ENCODE results near the gene TXNRD3.
A peak's percentile ranks its signal among the peaks of the same experiment; 100 is the strongest.

The TXNRD3 gene

DNA sequence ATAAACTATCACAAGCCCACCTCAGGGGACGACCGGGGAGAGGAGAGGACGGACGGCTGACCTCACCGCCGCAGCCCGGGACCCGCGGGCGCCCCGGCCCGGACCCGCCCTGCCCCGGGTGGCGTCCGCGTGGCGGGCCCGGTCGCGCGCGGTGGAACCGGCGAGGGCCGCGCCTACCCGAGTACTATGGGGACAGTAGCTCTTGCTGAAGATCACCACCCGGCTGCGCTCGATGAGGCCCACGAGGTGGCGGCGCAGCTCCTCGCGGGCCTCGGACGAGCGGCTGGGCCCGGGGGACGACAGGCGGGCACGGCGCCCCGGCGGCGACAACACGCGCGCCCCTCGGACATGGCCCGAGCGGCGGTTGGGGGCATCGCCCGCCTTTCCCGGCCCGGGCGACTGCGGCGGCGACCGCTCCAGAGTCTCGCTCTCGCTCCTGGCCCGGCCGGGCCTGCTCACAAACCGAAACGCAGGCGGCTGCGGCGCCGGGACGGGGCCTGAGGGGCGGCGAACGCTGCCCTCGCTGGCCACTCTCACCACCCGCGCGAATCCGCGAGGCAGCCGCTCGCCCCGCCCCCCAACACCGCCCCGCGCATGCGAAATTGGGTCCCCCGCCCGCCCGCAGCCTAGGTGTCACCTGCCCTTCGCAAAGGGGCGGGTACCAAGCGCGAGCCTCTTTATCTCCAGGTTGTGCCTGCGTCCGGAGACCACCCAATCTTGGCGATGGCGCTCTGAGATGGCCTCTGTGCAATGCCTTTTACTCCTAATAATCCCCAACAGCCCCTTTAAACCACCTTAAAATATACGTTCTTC lies at the start of gene TXNRD3:
Gene TXNRD3 (minus strand): TSS at position 554 of the 813 bp plus-strand sequence.
- no peak for DNase-seq (ENCODE audit: low read depth)

DNA sequence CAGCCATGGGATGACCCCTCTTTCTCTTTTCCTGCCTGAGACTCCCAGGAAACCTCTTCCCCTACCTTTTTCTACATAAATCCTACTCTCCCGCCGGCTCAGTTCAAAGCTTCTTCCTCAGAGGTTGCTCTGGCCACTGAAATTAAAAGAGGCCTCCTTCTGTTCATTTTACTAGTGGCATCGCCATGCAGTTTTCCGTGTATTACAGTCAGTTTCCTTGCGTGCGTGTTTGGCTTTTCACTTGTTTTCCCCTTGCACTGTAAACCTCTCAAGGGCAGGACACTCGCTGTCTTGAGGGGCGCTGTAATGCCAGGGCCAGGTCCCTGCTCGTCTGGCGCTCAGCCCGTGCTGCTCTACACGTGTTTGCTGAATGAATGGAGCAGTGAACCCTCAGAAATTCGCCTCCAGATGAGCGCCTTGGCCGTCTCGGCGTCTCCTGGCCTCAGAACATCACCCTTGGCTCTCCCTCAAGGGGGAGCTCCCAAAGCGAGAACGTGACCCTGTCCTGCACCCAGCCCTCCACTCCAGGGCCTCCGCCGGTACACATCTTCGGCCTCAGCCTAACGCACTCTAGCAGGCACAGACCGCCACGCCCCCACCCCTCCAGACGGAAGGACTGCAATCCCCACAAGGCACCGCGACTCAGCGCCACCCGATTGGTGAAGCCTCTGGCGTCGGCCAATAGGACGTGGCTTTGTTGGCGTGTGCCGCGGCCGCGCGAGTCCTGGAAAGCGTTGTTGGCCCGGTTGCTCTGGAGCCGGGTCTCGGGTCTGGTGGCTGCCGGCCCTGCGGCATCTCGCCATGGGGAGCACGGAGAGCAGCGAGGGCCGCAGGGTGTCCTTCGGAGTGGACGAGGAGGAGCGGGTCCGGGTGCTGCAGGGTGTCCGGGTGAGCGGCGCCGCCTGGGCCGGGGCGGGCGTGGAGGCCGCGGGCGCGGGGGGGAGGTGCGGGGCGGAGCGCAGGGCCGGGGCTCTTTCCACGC lies 48.9 kb upstream of the TXNRD3 start, which contains the start of gene CHCHD6:
Gene CHCHD6 (plus strand): TSS at position 729 of the 982 bp plus-strand sequence. CDS start 73 bp downstream, at position 802.
- DNase-seq (ENCODE audit: low read depth) = peak; percentile 92

DNA sequence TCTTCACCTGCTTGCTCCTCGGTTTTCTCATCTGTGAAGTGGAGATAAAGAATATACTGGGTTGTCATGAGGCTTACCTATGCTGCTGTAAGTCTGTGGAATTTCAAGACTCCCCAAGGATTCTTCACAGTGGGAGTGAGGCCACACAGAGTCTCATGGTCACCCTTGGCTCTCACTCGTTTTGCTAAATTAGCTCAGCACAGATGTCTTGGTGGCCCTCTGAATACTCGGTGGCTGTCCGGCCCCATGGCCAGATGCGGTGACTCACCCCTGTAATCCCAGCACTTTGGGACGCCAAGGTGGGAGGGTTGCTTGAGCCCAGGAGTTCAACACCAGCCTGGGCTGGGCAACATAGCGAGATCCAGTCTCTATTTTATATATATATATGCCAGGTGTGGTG lies 44.1 kb upstream of the TXNRD3 start:
- no peak for DNase-seq (ENCODE audit: low read depth)

DNA sequence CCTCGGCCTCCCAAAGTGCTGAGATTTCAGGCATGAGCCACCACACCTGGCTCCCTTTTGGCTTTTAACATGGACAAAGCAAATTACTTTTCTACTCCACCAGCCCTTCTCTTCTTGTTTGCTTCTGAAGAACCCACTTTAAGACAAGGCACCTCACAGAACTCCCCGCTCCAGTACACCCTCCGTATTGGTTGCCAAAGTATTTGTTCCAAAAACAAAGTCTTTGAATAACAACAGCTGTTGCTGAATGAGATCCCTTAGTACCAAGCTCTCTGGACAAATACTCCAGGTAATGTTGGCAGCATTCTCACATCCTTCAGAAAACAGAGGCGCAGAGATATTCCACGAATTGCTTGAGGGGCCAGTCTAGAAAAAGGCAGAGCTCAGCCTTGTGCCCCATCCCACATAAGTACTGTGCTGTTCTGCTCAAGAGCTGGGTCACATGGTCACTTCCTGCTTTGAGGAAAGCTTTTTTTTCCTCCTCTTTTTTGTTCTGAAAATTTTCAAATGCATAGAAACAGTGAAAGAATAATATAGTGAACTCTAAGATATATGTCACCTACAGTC lies 41.9 kb upstream of the TXNRD3 start:
- no peak for DNase-seq (ENCODE audit: low read depth)

DNA sequence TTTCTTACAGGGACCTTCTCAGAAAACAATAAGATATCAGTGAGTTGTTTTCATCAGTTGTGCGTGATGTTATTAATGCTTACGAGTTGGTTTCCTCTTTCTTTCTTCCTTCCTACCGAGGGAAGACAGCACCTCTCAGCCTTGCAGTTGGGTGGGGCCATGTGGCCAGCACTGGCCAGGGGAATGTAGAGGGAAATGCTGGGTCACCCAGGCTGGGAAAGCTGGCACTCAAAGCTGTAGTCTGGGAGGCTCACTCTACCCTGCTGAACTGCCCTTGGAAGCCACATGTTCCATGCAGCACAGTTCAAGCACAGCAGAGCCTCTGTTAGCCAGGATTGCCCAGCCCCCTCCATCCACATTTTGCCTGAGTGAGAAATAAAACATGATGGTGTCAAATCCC lies 39.0 kb upstream of the TXNRD3 start:
- DNase-seq (ENCODE audit: low read depth) = no peak

DNA sequence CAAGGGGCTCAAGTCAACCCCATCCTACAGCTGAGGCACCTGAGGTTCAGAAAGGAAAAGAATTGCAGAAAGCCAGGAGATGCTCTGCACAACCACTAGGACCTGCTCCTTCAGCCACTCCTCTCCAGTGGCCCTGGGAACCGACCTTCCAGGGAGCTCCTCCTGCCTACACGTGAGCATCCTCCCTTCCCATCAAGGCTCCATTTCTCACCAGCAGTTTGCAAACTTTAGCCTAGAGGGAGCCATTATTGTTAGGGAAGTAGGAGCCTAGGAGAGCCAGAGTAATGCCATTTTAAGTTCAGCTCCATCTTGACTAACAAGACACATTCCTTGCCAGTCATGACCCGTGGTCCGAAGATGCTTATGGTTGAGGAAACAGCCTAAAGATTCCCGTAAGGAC lies 37.9 kb upstream of the TXNRD3 start:
- DNase-seq (ENCODE audit: low read depth) = no peak

DNA sequence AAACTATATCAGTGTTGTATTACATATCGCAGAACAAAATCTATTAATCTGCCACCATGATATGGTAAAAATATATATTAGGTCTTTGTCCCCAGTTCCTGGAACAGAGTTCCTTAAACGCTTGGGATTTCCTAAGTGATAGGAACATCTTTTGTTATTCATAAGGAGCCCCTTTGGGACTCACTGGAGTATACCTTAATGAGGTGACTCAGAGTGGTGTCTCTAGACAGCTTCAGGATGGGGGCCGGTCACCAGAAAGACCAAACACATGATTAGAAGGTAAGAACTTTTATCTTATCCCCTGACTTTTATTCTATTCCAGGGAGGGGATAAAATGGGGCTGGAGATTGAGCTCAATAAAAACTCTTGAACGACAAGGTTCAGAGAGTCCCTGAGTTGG lies 36.8 kb upstream of the TXNRD3 start:
- no peak for DNase-seq (ENCODE audit: low read depth)

DNA sequence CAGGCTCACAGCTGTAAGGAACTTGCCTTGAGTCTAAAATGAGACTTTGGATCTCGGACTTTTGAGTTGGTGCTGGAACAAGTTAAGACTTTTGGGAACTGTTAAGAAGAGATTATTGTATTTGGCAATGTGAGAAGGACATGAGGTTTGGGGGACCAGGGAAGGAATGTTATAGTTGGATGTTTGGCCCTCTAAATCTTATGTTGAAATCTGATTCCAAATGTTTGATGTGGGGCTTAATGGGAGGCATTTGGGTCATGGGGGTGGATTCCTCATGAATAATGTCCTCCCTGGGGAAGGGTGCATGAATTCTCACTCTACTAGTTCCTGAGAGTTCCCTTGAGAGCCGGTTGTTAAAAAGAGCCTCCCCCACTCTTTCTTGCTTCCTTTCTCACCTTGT lies 30.6 kb upstream of the TXNRD3 start:
- no peak for DNase-seq (ENCODE audit: low read depth)

DNA sequence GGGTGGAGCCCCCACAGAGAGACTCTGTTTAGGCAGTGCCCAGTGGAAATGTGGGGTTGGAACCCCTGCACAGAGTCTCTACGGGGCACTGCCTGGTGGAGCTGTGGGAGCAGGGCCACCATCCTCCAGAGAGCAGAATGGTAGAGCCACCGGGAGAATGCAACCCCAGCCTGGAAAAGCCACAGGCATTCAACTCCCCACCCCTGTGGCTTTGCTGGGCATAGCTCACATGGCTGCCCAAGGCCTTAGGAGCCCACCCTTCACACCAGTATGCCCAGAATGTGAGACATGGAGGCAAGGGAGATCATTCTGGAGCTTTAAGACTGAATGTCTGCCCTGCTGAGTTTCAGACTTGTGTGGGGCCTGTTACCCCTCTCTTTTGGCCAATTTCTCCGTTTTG lies 30.1 kb upstream of the TXNRD3 start:
- no peak for DNase-seq (ENCODE audit: low read depth)

DNA sequence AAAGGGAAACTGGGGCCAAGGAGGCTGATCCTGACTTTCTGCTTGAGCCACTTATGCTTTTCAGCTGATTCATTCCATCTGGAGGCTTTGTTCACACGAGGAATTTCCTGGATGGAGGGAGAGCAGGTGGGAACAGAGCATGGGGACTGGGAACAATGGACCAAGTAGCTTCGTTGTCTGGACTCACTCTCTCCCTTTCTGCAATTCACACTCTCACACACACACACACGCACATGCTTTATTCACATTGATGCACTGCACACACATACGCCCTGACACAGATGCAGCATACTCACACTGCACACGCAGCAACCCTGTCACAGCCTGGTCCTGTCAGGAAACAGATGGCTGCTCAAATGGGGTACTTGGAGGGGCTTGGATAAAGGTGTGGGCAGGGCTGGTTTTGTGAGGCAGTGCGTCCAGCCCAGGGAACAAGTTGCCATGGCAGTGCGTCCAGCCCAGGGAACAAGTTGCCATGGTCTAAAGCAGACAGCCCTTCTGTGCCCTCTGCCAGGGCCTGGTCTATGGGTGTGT lies 29.4 kb upstream of the TXNRD3 start:
- DNase-seq (ENCODE audit: low read depth) = no peak

DNA sequence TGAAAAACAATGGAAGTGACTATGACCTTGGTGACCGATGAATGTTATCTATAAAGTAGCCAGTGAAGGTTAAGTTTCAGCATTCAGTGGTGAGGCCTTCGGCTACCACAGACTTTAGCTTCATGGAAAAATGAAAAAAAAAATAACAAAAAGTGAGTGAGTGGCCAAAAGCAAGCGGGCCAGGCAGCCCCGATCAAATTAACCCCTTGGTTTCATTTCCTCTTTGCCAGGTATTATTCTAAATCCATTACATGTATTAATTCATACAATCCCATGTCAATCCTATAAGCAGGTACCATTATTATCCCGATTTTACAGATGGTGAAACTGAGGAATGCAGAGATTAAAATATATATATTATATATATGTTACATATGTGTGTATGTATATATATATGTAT lies 28.1 kb upstream of the TXNRD3 start:
- no peak for DNase-seq (ENCODE audit: low read depth)

DNA sequence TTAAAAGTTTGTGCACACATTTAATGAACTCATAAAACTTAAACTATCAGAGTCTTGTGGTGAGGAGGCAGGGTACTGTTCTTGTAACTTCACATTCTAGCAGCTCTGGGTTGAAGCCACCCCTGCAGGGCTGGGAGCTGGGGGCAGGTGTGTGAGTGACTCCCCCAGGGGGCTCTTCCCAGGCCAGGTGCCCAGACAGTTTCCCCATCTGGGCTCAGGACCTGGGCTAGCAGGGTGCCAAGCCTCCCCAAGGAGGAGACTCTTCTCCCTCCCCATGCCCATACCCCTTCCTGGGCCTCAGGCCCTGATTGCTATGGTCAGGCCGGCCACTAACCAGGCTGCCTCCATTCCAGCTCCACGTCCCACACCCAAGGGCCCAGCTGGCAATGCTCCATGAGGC lies 27.1 kb upstream of the TXNRD3 start:
- DNase-seq (ENCODE audit: low read depth) = no peak

DNA sequence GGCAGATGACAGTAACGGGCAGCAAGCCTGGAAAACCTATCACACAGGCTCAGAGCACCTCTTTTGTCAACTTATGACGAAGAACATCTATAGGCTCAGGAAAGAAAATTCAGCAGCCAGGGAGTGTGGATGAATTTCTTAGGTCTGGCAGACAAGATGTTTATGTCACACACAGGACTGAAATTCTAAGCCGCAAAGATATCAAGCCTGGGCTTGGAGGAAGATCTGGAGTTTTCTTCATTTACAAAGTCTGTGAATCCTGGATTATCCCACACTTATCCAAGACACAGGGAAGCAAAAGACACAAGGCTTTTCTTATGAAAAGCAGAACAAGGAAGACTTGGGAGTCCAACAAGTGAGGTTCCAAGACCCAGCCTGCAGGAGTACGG lies 25.7 kb upstream of the TXNRD3 start:
- no peak for DNase-seq (ENCODE audit: low read depth)

DNA sequence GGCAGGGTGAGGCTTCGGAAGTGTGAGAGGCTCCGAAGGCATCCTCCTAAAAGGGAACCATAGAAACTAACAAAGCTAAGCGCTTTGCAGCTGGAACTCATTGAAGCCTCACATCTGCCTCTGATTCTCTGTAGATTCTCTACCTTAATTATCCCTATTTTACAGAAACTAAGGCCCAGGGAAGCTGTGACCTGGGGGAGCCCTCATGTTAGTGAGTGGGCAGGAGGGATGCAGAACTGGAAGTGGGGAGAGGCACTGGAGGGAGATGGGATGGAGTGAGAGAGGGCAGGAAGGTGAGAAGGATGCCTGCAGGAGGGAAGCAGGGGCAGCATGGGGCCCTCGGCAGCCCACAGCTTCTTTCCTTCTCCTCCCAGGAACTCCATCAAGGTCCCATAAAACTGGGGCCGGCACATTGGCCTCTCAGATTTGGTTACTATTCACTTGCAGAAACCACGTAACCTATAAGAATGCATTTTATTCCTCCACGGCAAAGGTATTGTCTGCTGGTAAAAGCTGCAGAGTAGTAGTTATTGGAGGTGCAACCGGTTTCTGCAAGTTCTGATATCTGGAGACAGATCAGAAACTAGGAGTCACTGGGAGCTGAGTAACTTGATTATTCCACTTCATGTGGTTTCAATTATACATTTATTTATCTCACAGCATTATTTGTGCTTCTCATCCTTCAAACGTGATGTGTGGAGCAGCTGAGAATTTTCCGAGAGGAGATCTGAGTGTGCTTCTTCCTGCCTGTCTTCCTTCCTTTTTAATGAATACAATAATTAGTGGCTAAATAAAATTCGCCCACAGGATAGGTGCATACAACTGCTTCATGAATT lies 25.1 kb upstream of the TXNRD3 start:
- DNase-seq (ENCODE audit: low read depth) = no peak

DNA sequence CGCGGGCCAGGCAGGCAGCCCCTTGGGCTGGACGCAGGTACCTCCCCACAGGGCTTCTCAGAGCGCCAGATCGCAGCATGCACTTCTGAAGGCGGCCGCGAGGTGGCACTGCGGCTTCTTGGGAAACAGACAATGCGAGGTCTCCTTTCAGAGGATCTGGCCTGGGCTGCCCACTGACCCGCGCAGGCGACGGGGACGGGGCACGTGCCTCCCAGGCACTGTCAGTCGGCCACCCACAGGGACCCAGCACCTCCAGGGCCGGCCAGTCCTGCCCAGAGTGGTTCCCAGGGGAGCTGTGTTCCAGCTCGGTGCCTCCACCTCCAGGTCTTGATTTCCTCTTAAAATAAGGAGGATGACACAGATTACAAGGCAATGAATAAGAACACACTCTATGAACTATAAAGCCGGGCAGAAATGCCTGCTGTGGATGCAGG lies 24.4 kb upstream of the TXNRD3 start:
- DNase-seq (ENCODE audit: low read depth) = peak; percentile 57

DNA sequence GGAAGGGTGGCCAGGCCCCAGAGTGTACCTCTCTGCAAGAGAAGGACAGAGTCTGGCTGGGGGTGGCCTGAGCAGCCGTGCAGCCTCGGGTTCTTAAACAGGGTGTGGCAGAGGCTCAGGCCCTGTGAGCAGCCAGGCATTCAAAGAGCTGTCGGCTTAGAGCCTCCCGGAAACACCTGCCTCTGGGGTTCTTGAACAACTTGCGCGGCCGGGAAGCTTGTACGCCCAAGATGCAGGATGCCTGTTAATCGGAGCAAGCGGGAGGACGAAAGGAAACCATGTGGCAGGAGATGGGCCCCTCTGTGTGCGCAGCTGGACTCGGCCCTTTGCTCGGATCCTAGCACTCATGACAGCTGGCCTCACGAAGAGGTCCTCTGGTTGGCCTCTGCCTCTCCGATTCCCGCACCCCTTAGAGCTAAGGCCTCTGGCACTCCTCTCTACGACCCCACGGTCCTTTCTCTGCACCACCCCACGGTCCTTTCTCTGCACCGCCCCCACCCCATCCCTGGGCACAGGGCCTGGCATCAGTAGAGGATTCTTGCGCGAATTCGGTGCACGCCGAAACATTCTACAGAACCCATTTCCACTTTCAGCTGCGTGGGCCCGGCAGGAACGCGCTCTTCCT lies 23.9 kb upstream of the TXNRD3 start:
- DNase-seq (ENCODE audit: low read depth) = no peak

DNA sequence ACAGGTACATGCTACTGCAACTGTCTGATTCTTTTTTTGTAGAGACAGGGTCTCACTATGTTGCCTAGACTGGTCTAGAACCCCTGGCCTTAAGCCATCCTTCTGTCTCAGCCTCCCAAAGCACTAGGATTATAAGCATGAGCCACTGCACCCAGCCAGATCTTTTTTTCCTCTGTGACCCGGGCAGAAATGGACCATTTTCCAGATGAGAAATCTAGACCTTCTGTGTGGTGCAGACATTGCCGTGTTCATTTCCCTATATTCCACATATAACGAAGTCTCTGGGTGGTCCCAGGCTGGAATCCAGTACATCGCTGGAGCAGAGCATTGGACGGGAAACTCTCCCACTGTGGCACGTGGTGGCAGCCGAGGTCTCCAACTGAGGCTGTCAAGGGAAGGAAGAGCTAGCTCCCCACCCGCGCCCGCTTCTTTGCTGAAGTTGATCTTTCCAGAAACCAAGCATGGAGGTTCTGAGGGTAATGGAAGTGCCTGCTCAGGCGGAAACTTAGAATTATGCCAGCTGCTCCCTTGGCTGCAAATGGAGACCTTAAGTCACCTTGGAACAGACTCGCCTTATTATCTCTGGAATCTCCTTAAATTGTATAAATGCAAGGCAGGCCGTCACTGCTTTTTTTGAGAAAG lies 23.1 kb upstream of the TXNRD3 start:
- no peak for DNase-seq (ENCODE audit: low read depth)

DNA sequence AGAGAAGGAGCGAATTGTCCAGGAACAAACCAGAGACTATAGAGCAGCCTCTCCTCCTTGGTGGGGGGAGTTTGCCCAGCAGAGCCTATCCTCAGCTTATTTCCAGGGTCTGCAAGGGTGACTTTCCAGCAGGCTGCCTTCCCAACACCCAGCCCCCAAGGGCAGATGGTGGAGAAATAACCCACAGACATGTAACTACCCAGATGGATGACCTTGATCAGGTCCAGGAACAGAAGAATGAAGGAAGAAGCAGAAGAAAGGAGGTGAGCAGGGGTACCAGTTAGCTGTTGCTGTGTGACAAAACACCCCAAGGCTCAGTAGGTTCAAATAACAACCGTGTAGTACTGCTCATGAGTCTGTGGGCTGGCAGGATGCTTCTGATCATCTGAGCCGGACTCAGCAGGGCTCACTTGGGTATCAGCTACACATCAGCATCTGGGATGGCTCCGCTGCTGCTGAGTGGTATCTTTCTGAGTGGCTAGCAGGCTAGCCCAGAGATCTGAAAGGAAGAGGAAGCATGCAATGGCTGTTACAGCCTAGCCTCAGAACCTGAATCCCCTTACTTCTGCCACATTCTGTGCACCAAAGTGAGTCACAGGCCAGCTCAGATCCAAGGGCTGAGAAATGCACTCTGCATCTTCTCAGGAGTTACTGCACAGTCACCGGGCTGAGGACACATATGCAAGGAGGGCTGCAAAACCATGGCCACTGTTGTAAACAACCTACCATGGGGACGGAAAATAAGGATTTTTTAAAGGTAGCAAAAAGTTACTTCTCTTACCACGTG lies 22.2 kb upstream of the TXNRD3 start:
- DNase-seq (ENCODE audit: low read depth) = no peak

DNA sequence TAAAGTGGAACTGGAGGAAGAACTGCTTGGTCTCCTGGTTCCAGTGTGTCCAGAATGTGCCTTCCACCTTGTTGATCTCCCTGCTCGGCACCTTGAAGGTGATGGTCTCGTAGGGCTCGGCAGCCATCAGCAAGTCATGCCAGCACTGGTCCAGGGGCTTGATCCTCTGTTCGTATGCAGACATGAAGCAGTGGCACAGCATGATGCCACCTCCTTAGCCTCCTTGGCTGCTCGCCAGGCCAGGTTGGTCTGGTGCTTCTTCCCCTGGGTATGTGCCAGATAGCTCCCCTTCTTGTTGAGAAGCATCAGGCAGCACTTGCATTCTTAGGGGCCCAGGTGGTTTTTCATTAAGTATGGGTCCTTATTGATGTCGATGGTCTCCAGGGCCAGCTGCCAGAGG lies 17.8 kb upstream of the TXNRD3 start:
- no peak for DNase-seq (ENCODE audit: low read depth)

DNA sequence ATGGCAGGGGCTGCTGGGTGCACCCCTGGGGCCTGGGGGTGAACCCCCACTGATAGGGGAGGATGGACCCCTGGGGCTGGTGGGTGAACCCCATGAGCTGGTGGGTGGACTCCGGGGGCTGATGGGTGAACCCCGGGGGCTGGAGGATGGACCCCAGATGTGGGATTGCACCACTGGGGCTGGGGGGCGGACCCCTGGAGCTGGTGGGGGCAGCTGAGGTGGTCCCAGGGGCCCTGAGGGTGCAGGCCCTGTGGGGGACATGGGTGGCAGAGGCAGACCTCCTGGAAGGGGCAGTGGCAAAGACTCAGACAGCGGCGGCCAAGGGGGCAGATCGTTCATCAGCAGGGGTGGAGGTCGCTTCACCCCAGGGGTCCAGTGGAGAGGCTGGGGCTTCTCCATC lies 17.4 kb upstream of the TXNRD3 start:
- no peak for DNase-seq (ENCODE audit: low read depth)

All from fibroblast of the conjunctiva (primary cell).